Naive thymus-derived CD8-positive, alpha-beta T cell (primary cell): ENCODE measurements around the gene C10orf67. TPM values are rescaled to one million over a fixed set of nuclear protein-coding genes. Genes with fewer than 3 reads are reported as not detected.

ENCODE experiments used
- ATAC-seq, 2 donors: fragments of 150-1000 bp; cut with Tn5 transposase in 1 of 2; sonication (Bioruptor Pico), chemical (Tn5 transposase) in 1 of 2; 1 replicate in 1 of 2; 2 replicates in 1 of 2; pipeline ENCODE4 v1.10.0; 2021; ENCODE audit warnings: mild to moderate bottlenecking in 2 of 2, moderate library complexity in 2 of 2
- POLR2A ChIA-PET: fragments of 350-600 bp; sonication (Branson Sonifier 250); formaldehyde crosslinking; loops from one replicate; lab custom pipeline; 2021; ENCODE audit warnings: antibody characterized with exemption; lab: Charles Lee
- DNase-seq, 10 donors: peaks; one replicate each; pipeline versions ENCODE4 v3.0.0 to v3.0.0-alpha.2; 2020 to 2022
- H3K27ac Mint-ChIP-seq, 10 donors: one replicate each; pipeline ENCODE4 v1.8.0; 2020 to 2022; ENCODE audit warnings: mild to moderate bottlenecking in 10 of 10, mixed read lengths in 10 of 10, moderate library complexity in 4 of 10, inconsistent platforms in 1 of 10
- H3K27me3 Mint-ChIP-seq, 5 donors: one replicate each; pipeline ENCODE4 v1.8.0; 2021 to 2022; ENCODE audit warnings: mixed read lengths in 5 of 5
- H3K36me3 Mint-ChIP-seq, 3 donors: one replicate each; pipeline ENCODE4 v1.8.0; 2020 to 2022; ENCODE audit warnings: mixed read lengths in 3 of 3, mild to moderate bottlenecking in 2 of 3, inconsistent platforms in 1 of 3
- H3K4me1 Mint-ChIP-seq, 4 donors: one replicate each; pipeline ENCODE4 v1.8.0; 2021 to 2022; ENCODE audit warnings: mixed read lengths in 4 of 4
- H3K4me3 Mint-ChIP-seq, 10 donors: one replicate each; pipeline ENCODE4 v1.8.0; 2020 to 2022; ENCODE audit warnings: mild to moderate bottlenecking in 10 of 10, mixed read lengths in 10 of 10, moderate library complexity in 6 of 10, inconsistent platforms in 1 of 10
- H3K9me3 Mint-ChIP-seq, 9 donors: one replicate each; pipeline ENCODE4 v1.8.0; 2020 to 2022; ENCODE audit warnings: mixed read lengths in 9 of 9, mild to moderate bottlenecking in 3 of 9, inconsistent platforms in 1 of 9, moderate library complexity in 1 of 9
- polyA plus RNA-seq, 3 donors: library from polyadenylated mRNA; unstranded; fragments of 300-500 nt; fragmentation: Illumina TruSeq; gene quantifications; one replicate each; pipeline ENCODE4 v1.2.3, GENCODE V29; 2021
- total RNA-seq, 8 experiments: library from RNA in 2 of 8; stranded (reverse) in 2 of 8; gene quantifications; one replicate each; pipeline ENCODE4 v1.2.3 and lab custom pipeline; 2021 to 2026

Gene C10orf67
- total and polyA plus RNA-seq, 5 experiments from 2014 or later, result 0.16 TPM; not detected in 4

GRCh38 chr10:23189024-23189423 is 155.6 kb downstream of the C10orf67 start:
- H3K9me3 Mint-ChIP-seq, result peaks cover 0 to 2% (median 0%) of the 10 kb centered on the region in 9 donors
- H3K4me3 Mint-ChIP-seq, result no peak overlapping the region
- ATAC-seq, result no peak
- H3K27me3 Mint-ChIP-seq, result peaks cover 31 to 71% (median 50%) of the 10 kb centered on the region in 5 donors
- peaks cover 0 to 7% (median 5%) of the 10 kb centered on the region in 4 donors for H3K4me1 Mint-ChIP-seq
- no peak overlapping the region for H3K27ac Mint-ChIP-seq
- POLR2A ChIA-PET, result no interaction called here
- no peaks in the 10 kb centered on the region for H3K36me3 Mint-ChIP-seq
- DNase-seq, result no peak

- no peaks in the 10 kb centered on the region for H3K36me3 Mint-ChIP-seq
- no peak for ATAC-seq
- peaks cover 31 to 76% (median 49%) of the 10 kb centered on the region in 5 donors for H3K27me3 Mint-ChIP-seq
- peaks cover 0 to 3% (median 2%) of the 10 kb centered on the region in 4 donors for H3K4me1 Mint-ChIP-seq
- no peak overlapping the region for H3K4me3 Mint-ChIP-seq
- no peak for DNase-seq
- POLR2A ChIA-PET, result no interaction called here
- peaks cover 0 to 2% (median 0%) of the 10 kb centered on the region in 9 donors for H3K9me3 Mint-ChIP-seq
- no peak overlapping the region for H3K27ac Mint-ChIP-seq
These were observed 157.4 kb downstream of the C10orf67 start for GRCh38 chr10:23187155-23187554.

GRCh38 chr10:23186697-23187096 is 157.9 kb downstream of the C10orf67 start:
- Mint-ChIP-seq H3K27ac (no peak overlapping the region), H3K9me3 (peaks cover 0 to 4% (median 0%) of the 10 kb centered on the region in 9 donors), H3K36me3 (no peaks in the 10 kb centered on the region), H3K4me1 (peaks cover 0 to 3% (median 2%) of the 10 kb centered on the region in 4 donors), H3K4me3 (no peak overlapping the region), H3K27me3 (peaks cover 34 to 79% (median 49%) of the 10 kb centered on the region in 5 donors)
- POLR2A ChIA-PET, result no interaction called here
- DNase-seq (no peak), ATAC-seq (no peak)

- Mint-ChIP-seq H3K4me1 (peaks cover 0 to 3% (median 2%) of the 10 kb centered on the region in 4 donors), H3K4me3 (no peak overlapping the region), H3K27me3 (peaks cover 34 to 76% (median 45%) of the 10 kb centered on the region in 5 donors), H3K9me3 (peaks cover 0 to 4% (median 0%) of the 10 kb centered on the region in 9 donors), H3K27ac (no peak overlapping the region), H3K36me3 (no peaks in the 10 kb centered on the region)
- DNase-seq, result no peak
- POLR2A ChIA-PET, result no interaction called here
- no peak for ATAC-seq
These were observed 158.4 kb downstream of the C10orf67 start for GRCh38 chr10:23186178-23186577.

- ATAC-seq (no peak), DNase-seq (no peak)
- H3K4me3 Mint-ChIP-seq, result peak overlapping the region in 1 of 10 donors; percentile 14
- H3K36me3 Mint-ChIP-seq, result peaks cover 0 to 7% (median 0%) of the 10 kb centered on the region in 3 donors
- H3K9me3 Mint-ChIP-seq, result peaks cover 0 to 5% (median 0%) of the 10 kb centered on the region in 9 donors
- H3K4me1 Mint-ChIP-seq, result peaks cover 3 to 15% (median 10%) of the 10 kb centered on the region in 4 donors
- H3K27ac Mint-ChIP-seq, result no peak overlapping the region
- POLR2A ChIA-PET, result no interaction called here
- peaks cover 46 to 82% (median 67%) of the 10 kb centered on the region in 5 donors for H3K27me3 Mint-ChIP-seq
These were observed 169.6 kb downstream of the C10orf67 start for GRCh38 chr10:23174977-23175512.

GRCh38 chr10:23174074-23174976 is 170.3 kb downstream of the C10orf67 start:
- Mint-ChIP-seq H3K9me3 (peaks cover 0 to 5% (median 0%) of the 10 kb centered on the region in 9 donors), H3K4me1 (peaks cover 3 to 15% (median 10%) of the 10 kb centered on the region in 4 donors), H3K36me3 (peaks cover 0 to 7% (median 0%) of the 10 kb centered on the region in 3 donors), H3K4me3 (peak overlapping the region in 2 of 10 donors; percentile 43 to 45), H3K27ac (no peak overlapping the region), H3K27me3 (peaks cover 48 to 82% (median 66%) of the 10 kb centered on the region in 5 donors)
- ATAC-seq (no peak), DNase-seq (no peak)
- POLR2A ChIA-PET, result no interaction called here

- POLR2A ChIA-PET, result no interaction called here
- Mint-ChIP-seq H3K27ac (no peak overlapping the region), H3K4me3 (peak overlapping the region in 5 of 10 donors; percentile 22 to 47 (median 43))
These were observed 171.2 kb downstream of the C10orf67 start for GRCh38 chr10:23173214-23174073.

GRCh38 chr10:23172429-23173213 is 172.0 kb downstream of the C10orf67 start:
- Mint-ChIP-seq H3K27me3 (peaks cover 47 to 82% (median 59%) of the 10 kb centered on the region in 5 donors), H3K27ac (peak overlapping the region in 1 of 10 donors; percentile 40), H3K9me3 (peaks cover 0 to 5% (median 0%) of the 10 kb centered on the region in 9 donors), H3K4me3 (peak overlapping the region in 5 of 10 donors; percentile 19 to 42 (median 23)), H3K4me1 (peaks cover 3 to 15% (median 10%) of the 10 kb centered on the region in 4 donors), H3K36me3 (peaks cover 0 to 7% (median 0%) of the 10 kb centered on the region in 3 donors)
- POLR2A ChIA-PET, result no interaction called here
- no peak for DNase-seq
- ATAC-seq, result no peak

More at GRCh38 chr10:23173214-23174073, 171.2 kb downstream of the C10orf67 start:
- peaks cover 3 to 15% (median 10%) of the 10 kb centered on the region in 4 donors for H3K4me1 Mint-ChIP-seq
- DNase-seq (no peak), ATAC-seq (no peak)
- peaks cover 48 to 82% (median 62%) of the 10 kb centered on the region in 5 donors for H3K27me3 Mint-ChIP-seq
- H3K36me3 Mint-ChIP-seq, result peaks cover 0 to 7% (median 0%) of the 10 kb centered on the region in 3 donors
- H3K9me3 Mint-ChIP-seq, result peaks cover 0 to 5% (median 0%) of the 10 kb centered on the region in 9 donors

- DNase-seq (no peak), ATAC-seq (no peak)
- H3K36me3 Mint-ChIP-seq, result peaks cover 0 to 7% (median 0%) of the 10 kb centered on the region in 3 donors
- H3K27ac Mint-ChIP-seq, result no peak overlapping the region
- peaks cover 0 to 5% (median 0%) of the 10 kb centered on the region in 9 donors for H3K9me3 Mint-ChIP-seq
- peaks cover 3 to 15% (median 10%) of the 10 kb centered on the region in 4 donors for H3K4me1 Mint-ChIP-seq
- peaks cover 42 to 72% (median 49%) of the 10 kb centered on the region in 5 donors for H3K27me3 Mint-ChIP-seq
- POLR2A ChIA-PET, result no interaction called here
- no peak overlapping the region for H3K4me3 Mint-ChIP-seq
These were observed 173.2 kb downstream of the C10orf67 start for GRCh38 chr10:23171232-23171876.

GRCh38 chr10:23158370-23158769 is 186.2 kb downstream of the C10orf67 start:
- Mint-ChIP-seq H3K4me3 (no peak overlapping the region), H3K27me3 (peaks cover 23 to 68% (median 37%) of the 10 kb centered on the region in 5 donors), H3K36me3 (no peaks in the 10 kb centered on the region), H3K27ac (no peak overlapping the region), H3K4me1 (peaks cover 0 to 6% (median 1%) of the 10 kb centered on the region in 4 donors), H3K9me3 (no peaks in the 10 kb centered on the region)
- peak in 8 of 10 donors; percentile 3 to 34 (median 17) for DNase-seq
- ATAC-seq, result peak in 1 of 2 donors; percentile 54
- POLR2A ChIA-PET, result no interaction called here
